K562 (cell line): Measurements from ENCODE around the gene ETV2. TPM values are rescaled to one million over a fixed set of nuclear protein-coding genes. Genes with fewer than 3 reads are reported as not detected.

ENCODE experiments used
- ATF2 ChIP-seq: sonication (generic); formaldehyde crosslinking; IDR thresholded peaks from 2 replicates; pipeline ENCODE4 v1.8.1; 2022; ENCODE audit warnings: missing genetic modification reagents
- BCL6 ChIP-seq: fragments of 250-450 bp; sonication (Bioruptor Pico); IDR thresholded peaks from 2 replicates; pipeline ENCODE4 v1.4.0; 2020
- CREB1 ChIP-seq, 2 experiments: sonication (generic) in 1 of 2; formaldehyde crosslinking in 1 of 2; IDR thresholded peaks; 2 replicates each; pipeline versions ENCODE4 v1.6.1 to v1.8.0; 2012 to 2022; ENCODE audit warnings: inconsistent platforms in 1 of 2, mild to moderate bottlenecking in 1 of 2, missing genetic modification reagents in 1 of 2, moderate library complexity in 1 of 2
- E2F3 ChIP-seq: fragments of 250-450 bp; sonication (Bioruptor Pico); IDR thresholded peaks from 2 replicates; pipeline ENCODE4 v1.4.0; 2020; ENCODE audit warnings: mild to moderate bottlenecking
- E2F6 ChIP-seq, 2 experiments: IDR thresholded peaks; 2 replicates each; pipeline ENCODE4 v1.6.1; 2011; ENCODE audit warnings: borderline replicate concordance in 1 of 2, control low read depth in 1 of 2, low read depth in 1 of 2, low read length in 1 of 2, mild to moderate bottlenecking in 1 of 2, mixed read lengths in 1 of 2, moderate library complexity in 1 of 2; ENCODE audit not compliant: insufficient read depth in 1 of 2, insufficient read length in 1 of 2, poor library complexity in 1 of 2, severe bottlenecking in 1 of 2; ENCODE audit errors: extremely low read depth in 1 of 2
- IFI16 ChIP-seq: fragments of 250-450 bp; sonication (Bioruptor Pico); IDR thresholded peaks from 2 replicates; pipeline ENCODE4 v2.1.2; 2022; ENCODE audit warnings: mild to moderate bottlenecking, inconsistent platforms
- MTA1 ChIP-seq: fragments of 450-650 bp; IDR thresholded peaks from 2 replicates; pipeline ENCODE4 v1.6.1; 2017; ENCODE audit warnings: borderline replicate concordance
- MYBL2 ChIP-seq, 2 experiments: fragments of 450-650 bp in 1 of 2; sonication (generic) in 1 of 2; formaldehyde crosslinking in 1 of 2; IDR thresholded peaks; 2 replicates each; pipeline versions ENCODE4 v1.6.1 to v1.8.1; 2017 to 2022; ENCODE audit warnings: borderline replicate concordance in 1 of 2, inconsistent platforms in 1 of 2, low read depth in 1 of 2, mild to moderate bottlenecking in 1 of 2, missing genetic modification reagents in 1 of 2, moderate library complexity in 1 of 2
- NR2C1 ChIP-seq, 2 experiments: fragments of 450-650 bp; IDR thresholded peaks; 2 replicates each; pipeline ENCODE4 v1.6.1; 2017; ENCODE audit warnings: mild to moderate bottlenecking in 2 of 2, antibody characterized with exemption in 1 of 2, inconsistent platforms in 1 of 2, missing compliant biosample characterization in 1 of 2, missing genetic modification characterization in 1 of 2
- NRF1 ChIP-seq, 2 experiments: fragments of 450-650 bp; IDR thresholded peaks in 1 of 2; conservative IDR thresholded peaks in 1 of 2; 2 replicates each; pipeline ENCODE4 v1.6.1; 2014; ENCODE audit warnings: mild to moderate bottlenecking in 2 of 2
- SIN3A ChIP-seq, 2 experiments: fragments of 150-350 bp in 1 of 2; IDR thresholded peaks; 2 replicates each; pipeline ENCODE4 v1.6.1; 2011 to 2016; ENCODE audit warnings: borderline replicate concordance in 2 of 2, low read depth in 2 of 2, low read length in 2 of 2, mild to moderate bottlenecking in 2 of 2, moderate library complexity in 2 of 2; ENCODE audit not compliant: control insufficient read depth in 1 of 2
- SIRT6 ChIP-seq: IDR thresholded peaks from one replicate; pipeline ENCODE4 v1.6.1; 2012; ENCODE audit warnings: low read depth, mild to moderate bottlenecking, control low read depth, inconsistent platforms, low read length, moderate library complexity
- SLC30A9 ChIP-seq: fragments of 250-450 bp; sonication (Bioruptor Pico); IDR thresholded peaks from 2 replicates; pipeline ENCODE4 v1.8.0; 2022; ENCODE audit warnings: mild to moderate bottlenecking, moderate library complexity
- SNRNP70 ChIP-seq: fragments of 200-400 bp; formaldehyde crosslinking; optimal IDR thresholded peaks from 2 replicates; pipeline ENCODE3; 2017; ENCODE audit warnings: low read depth, low read length
- SREBF1 ChIP-seq: fragments of 150-350 bp; IDR thresholded peaks from 2 replicates; pipeline ENCODE4 v1.6.1; 2014; ENCODE audit warnings: antibody characterized with exemption, low read depth, low read length, borderline replicate concordance
- SUPT5H ChIP-seq: fragments of 450-650 bp; IDR thresholded peaks from 2 replicates; pipeline ENCODE4 v1.6.1; 2016
- TAF15 ChIP-seq: fragments of 200-400 bp; formaldehyde crosslinking; IDR thresholded peaks from 2 replicates; pipeline ENCODE4 v1.6.1; 2017; ENCODE audit warnings: mild to moderate bottlenecking, low read depth, low read length, moderate library complexity
- ZNF551 ChIP-seq: fragments of 250-450 bp; sonication (Bioruptor Pico); IDR thresholded peaks from 2 replicates; pipeline ENCODE4 v1.5.0; 2021; ENCODE audit warnings: mild to moderate bottlenecking, moderate library complexity
- ZNF699 ChIP-seq: fragments of 250-450 bp; sonication (Bioruptor Pico); IDR thresholded peaks from 2 replicates; pipeline ENCODE4 v1.8.0; 2021; ENCODE audit warnings: mild to moderate bottlenecking, moderate library complexity; ENCODE audit not compliant: insufficient replicate concordance
- polyA plus RNA-seq, 8 experiments: library from polyadenylated mRNA; depleted of rRNA in 4 of 8; stranded (reverse) in 5 of 8; unstranded in 3 of 8; fragments of >200 nt; fragmentation: Nextera tagmentation in 2 of 8; fragmentation: Illumina TruSeq in 1 of 8; extraction: Ambion mirVana in 2 of 8; extraction: Trizol in 1 of 8; gene quantifications; 2 replicates each; pipeline versions ENCODE4 v1.2.1 to v1.2.3, GENCODE V29; 2011 to 2014; ENCODE audit warnings: inconsistent platforms in 1 of 8, missing spikeins in 1 of 8
- total RNA-seq, 7 experiments: library from RNA; depleted of rRNA in 6 of 7; stranded (reverse); fragments of >200 nt in 6 of 7; fragmentation: Illumina TruSeq in 2 of 7; extraction: Trizol in 2 of 7; gene quantifications; 2 replicates each; pipeline versions ENCODE4 v1.2.1 to v1.2.3, GENCODE V29; 2011 to 2021; ENCODE audit warnings: low replicate concordance in 1 of 7
- TF ChIP-seq, protein P1 (sequence below): fragments of 450-650 bp; IDR thresholded peaks from 2 replicates; pipeline ENCODE4 v1.6.1; 2017; ENCODE audit warnings: antibody characterized with exemption, mild to moderate bottlenecking

Gene ETV2
- total and polyA plus RNA-seq, 9 of the 15 experiments (the other 6 are each of a cell fraction or from before 2014, with no cell fraction given), result 0.11 to 3.7 (median 0.55) TPM

DNA sequence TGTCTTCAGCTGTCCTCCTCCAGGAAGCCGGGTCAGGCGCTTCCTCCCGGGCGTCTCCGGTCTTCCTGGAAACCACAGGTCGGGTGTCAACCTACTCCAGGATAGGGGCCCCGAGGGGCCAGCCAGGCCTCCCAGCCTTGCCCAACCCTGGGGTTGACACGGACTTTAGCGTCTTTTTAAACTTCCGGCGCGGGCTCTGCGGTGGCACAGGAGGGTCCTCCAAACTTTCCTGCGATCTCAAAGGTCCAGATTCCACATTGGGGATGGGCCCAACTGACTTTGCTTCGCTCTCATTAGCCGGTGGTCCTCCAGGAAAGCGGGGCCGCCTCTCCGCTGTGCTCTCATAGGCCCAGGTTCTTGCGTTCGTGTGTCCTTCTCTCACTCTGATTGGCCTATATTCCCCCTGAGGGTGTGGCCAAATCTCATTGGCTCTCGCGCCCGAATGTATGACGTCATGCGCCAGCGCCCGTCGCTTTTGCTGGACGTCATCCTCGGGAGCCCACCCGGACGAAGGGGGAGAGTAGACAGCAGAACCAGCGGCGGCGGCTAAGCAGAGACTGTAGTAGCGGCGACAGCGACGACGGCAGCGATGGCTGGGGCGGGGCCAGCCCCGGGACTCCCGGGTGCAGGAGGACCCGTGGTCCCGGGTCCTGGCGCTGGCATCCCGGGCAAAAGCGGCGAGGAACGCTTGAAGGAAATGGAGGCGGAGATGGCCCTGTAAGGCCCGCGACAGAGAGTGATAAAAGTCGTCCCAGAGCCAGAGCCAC is 12.8 kb upstream of the ETV2 start, which contains the start of gene RBM42 (continued):
- TF ChIP-seq, protein P1, sequence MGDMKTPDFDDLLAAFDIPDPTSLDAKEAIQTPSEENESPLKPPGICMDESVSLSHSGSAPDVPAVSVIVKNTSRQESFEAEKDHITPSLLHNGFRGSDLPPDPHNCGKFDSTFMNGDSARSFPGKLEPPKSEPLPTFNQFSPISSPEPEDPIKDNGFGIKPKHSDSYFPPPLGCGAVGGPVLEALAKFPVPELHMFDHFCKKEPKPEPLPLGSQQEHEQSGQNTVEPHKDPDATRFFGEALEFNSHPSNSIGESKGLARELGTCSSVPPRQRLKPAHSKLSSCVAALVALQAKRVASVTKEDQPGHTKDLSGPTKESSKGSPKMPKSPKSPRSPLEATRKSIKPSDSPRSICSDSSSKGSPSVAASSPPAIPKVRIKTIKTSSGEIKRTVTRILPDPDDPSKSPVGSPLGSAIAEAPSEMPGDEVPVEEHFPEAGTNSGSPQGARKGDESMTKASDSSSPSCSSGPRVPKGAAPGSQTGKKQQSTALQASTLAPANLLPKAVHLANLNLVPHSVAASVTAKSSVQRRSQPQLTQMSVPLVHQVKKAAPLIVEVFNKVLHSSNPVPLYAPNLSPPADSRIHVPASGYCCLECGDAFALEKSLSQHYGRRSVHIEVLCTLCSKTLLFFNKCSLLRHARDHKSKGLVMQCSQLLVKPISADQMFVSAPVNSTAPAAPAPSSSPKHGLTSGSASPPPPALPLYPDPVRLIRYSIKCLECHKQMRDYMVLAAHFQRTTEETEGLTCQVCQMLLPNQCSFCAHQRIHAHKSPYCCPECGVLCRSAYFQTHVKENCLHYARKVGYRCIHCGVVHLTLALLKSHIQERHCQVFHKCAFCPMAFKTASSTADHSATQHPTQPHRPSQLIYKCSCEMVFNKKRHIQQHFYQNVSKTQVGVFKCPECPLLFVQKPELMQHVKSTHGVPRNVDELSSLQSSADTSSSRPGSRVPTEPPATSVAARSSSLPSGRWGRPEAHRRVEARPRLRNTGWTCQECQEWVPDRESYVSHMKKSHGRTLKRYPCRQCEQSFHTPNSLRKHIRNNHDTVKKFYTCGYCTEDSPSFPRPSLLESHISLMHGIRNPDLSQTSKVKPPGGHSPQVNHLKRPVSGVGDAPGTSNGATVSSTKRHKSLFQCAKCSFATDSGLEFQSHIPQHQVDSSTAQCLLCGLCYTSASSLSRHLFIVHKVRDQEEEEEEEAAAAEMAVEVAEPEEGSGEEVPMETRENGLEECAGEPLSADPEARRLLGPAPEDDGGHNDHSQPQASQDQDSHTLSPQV, result no peak
- no peak for TF ChIP-seq ZNF551 (CRISPR knock-in tag)
- TF ChIP-seq SNRNP70, result no peak
- TF ChIP-seq SUPT5H, result peak; percentile 81
- no peak for TF ChIP-seq E2F3 (CRISPR knock-in tag)
- no peak for TF ChIP-seq SLC30A9 (CRISPR knock-in tag)
- TF ChIP-seq BCL6 (CRISPR knock-in tag), result no peak
- peak; percentile 100 for TF ChIP-seq CREB1 (IDR thresholded peaks at IDR 0.05)
- TF ChIP-seq CREB1 (CRISPR knock-in tag; IDR thresholded peaks at IDR 0.05), result peak; percentile 100
- TF ChIP-seq ATF2 (CRISPR knock-in tag), result peak; percentile 95
- peak; percentile 56 for TF ChIP-seq NR2C1 (IDR thresholded peaks at IDR 0.05)
- peak; percentile 30; the same call in 1 of the 2 replicates for TF ChIP-seq NR2C1 (tag; IDR thresholded peaks at IDR 0.05)
- TF ChIP-seq SREBF1, result no peak
- TF ChIP-seq MTA1, result peak; percentile 100
- peak; percentile 83 to 95 for TF ChIP-seq SIN3A (IDR thresholded peaks at IDR 0.05; ENCODE audit: borderline replicate concordance in 2 of 2, control insufficient read depth in 1 of 2, low read depth in 2 of 2, low read length in 2 of 2)
- TF ChIP-seq IFI16 (CRISPR knock-in tag), result no peak
- TF ChIP-seq ZNF699, result no peak
- no peak for TF ChIP-seq SIRT6
- TF ChIP-seq MYBL2 (IDR thresholded peaks at IDR 0.05; ENCODE audit: low read depth), result peak; percentile 77
- no peak for TF ChIP-seq MYBL2 (CRISPR knock-in tag; IDR thresholded peaks at IDR 0.05; ENCODE audit: borderline replicate concordance)
- no peak for TF ChIP-seq TAF15
- peak in 1 of 2 experiments; percentile 15 for TF ChIP-seq E2F6 (IDR thresholded peaks at IDR 0.05; ENCODE audit: borderline replicate concordance in 1 of 2, extremely low read depth in 1 of 2, insufficient read depth in 1 of 2, insufficient read length in 1 of 2, low read depth in 1 of 2, low read length in 1 of 2, poor library complexity in 1 of 2, severe bottlenecking in 1 of 2)
- peak; percentile 49 to 63 for TF ChIP-seq NRF1 (conservative IDR thresholded peaks at IDR 0.05 in 1 of 2, IDR thresholded peaks at IDR 0.05 in 1 of 2)
